HCT116 (cell line): ENCODE measurements around the gene TNS3. TPM values are rescaled to one million over a fixed set of nuclear protein-coding genes. Genes with fewer than 3 reads are reported as not detected.

Experiments used
- ATAC-seq: fragments of 200-7000 bp; cut with Tn5 transposase; 2 replicates; pipeline ENCODE4 v1.9.1; 2020; ENCODE audit warnings: mild to moderate bottlenecking, moderate library complexity
- BruUV-seq: library from RNA; stranded (reverse); fragments of 400-500 nt; replicated peaks from 2 replicates; lab custom pipeline; 2021; lab: Mats Ljungman, UMichigan
- CTCF ChIA-PET: fragments of 300-600 bp; sonication (Branson Sonifier 250); formaldehyde crosslinking; loops from one replicate; lab custom pipeline; 2021; ENCODE audit warnings: antibody characterized with exemption; lab: Charles Lee
- POLR2A ChIA-PET: fragments of 300-600, 350-600 bp; sonication (Branson Sonifier 250); formaldehyde crosslinking; loops from one replicate; lab custom pipeline; 2021; ENCODE audit warnings: antibody characterized with exemption; lab: Charles Lee
- RAD21 ChIA-PET, 2 experiments: fragments of 300-600 bp; sonication (Branson Sonifier 250); formaldehyde crosslinking; loops; one replicate each; lab custom pipeline; 2023; ENCODE audit warnings: low total read pairs in 2 of 2; ENCODE audit not compliant: uncharacterized antibody in 2 of 2, unreplicated experiment in 2 of 2, low non-redundant PET in 1 of 2; lab: Charles Lee
- DNase-seq: peaks from one replicate; pipeline ENCODE4 v3.0.0-alpha.2; 2010; ENCODE audit warnings: low read depth, low spot score
- H2AFZ ChIP-seq: fragments of 200-600 bp; shearing (Covaris generic), sonication (generic); 2 replicates; pipeline ENCODE4 v1.6.1; 2017; ENCODE audit warnings: low read depth, mixed run types, mixed read lengths, antibody characterized with exemption, low read length; ENCODE audit not compliant: poor library complexity, severe bottlenecking
- H3K27ac ChIP-seq: 2 replicates; pipeline ENCODE4 v1.5.1; 2012; ENCODE audit warnings: low read depth, low read length
- H3K27me3 ChIP-seq: fragments of 200-600 bp; sonication (generic); 2 replicates; pipeline ENCODE4 v1.6.1; 2016; ENCODE audit warnings: mixed run types, low read length, mixed read lengths; ENCODE audit not compliant: insufficient read depth
- H3K36me3 ChIP-seq, 2 experiments: fragments of 200-500 bp in 1 of 2; fragments of 200-600 bp in 1 of 2; sonication (Bioruptor generic) in 1 of 2; sonication (generic) in 1 of 2; 2 replicates each; pipeline versions ENCODE4 v1.5.1 to v1.6.1; 2014 to 2016; ENCODE audit warnings: low read length in 2 of 2, inconsistent platforms in 1 of 2, mixed read lengths in 1 of 2, mixed run types in 1 of 2; ENCODE audit not compliant: insufficient read depth in 2 of 2, control insufficient read depth in 1 of 2
- H3K4me1 ChIP-seq, 2 experiments: fragments of 200-600 bp in 1 of 2; sonication (generic) in 1 of 2; 2 replicates each; pipeline versions ENCODE4 v1.5.1 to v1.6.1; 2012 to 2017; ENCODE audit warnings: low read length in 2 of 2, inconsistent platforms in 1 of 2, mild to moderate bottlenecking in 1 of 2, mixed read lengths in 1 of 2, mixed run types in 1 of 2, moderate library complexity in 1 of 2; ENCODE audit not compliant: insufficient read depth in 2 of 2, control insufficient read depth in 1 of 2
- H3K4me2 ChIP-seq: fragments of 200-600 bp; sonication (generic); 2 replicates; pipeline ENCODE4 v1.6.1; 2017; ENCODE audit warnings: mixed run types, low read length, mixed read lengths
- H3K4me3 ChIP-seq, 2 experiments: fragments of 200-600 bp in 1 of 2; sonication (generic) in 1 of 2; replicated peaks in 1 of 2; 2 replicates each; pipeline ENCODE4 v1.5.1; 2011 to 2016; ENCODE audit warnings: low read length in 2 of 2, control low read depth in 1 of 2, low read depth in 1 of 2, mild to moderate bottlenecking in 1 of 2, mixed read lengths in 1 of 2, mixed run types in 1 of 2
- H3K79me2 ChIP-seq: fragments of 200-600 bp; sonication (generic); 2 replicates; pipeline ENCODE4 v1.6.1; 2017; ENCODE audit warnings: mild to moderate bottlenecking, mixed run types, low read length, moderate library complexity, mixed read lengths; ENCODE audit not compliant: insufficient read depth
- H3K9ac ChIP-seq: fragments of 200-600 bp; sonication (generic); 2 replicates; pipeline ENCODE4 v1.6.1; 2016; ENCODE audit warnings: low read length, mixed read lengths
- H3K9me2 ChIP-seq: fragments of 200-600 bp; sonication (generic), shearing (Covaris generic); 2 replicates; pipeline ENCODE4 v1.6.1; 2017; ENCODE audit warnings: mixed run types, mild to moderate bottlenecking, moderate library complexity; ENCODE audit not compliant: insufficient read depth
- H3K9me3 ChIP-seq, 2 experiments: fragments of 200-500 bp in 1 of 2; fragments of 200-600 bp in 1 of 2; sonication (Bioruptor generic) in 1 of 2; sonication (generic) in 1 of 2; 2 replicates each; pipeline ENCODE4 v1.6.1; 2014 to 2017; ENCODE audit warnings: low read length in 2 of 2, mixed read lengths in 2 of 2, inconsistent platforms in 1 of 2, low read depth in 1 of 2, mild to moderate bottlenecking in 1 of 2, mixed run types in 1 of 2, moderate library complexity in 1 of 2; ENCODE audit not compliant: control insufficient read depth in 1 of 2, insufficient read depth in 1 of 2
- H4K20me1 ChIP-seq: fragments of 200-600 bp; sonication (generic), shearing (Covaris generic); 2 replicates; pipeline ENCODE4 v1.6.1; 2017; ENCODE audit warnings: mixed run types, mild to moderate bottlenecking, moderate library complexity; ENCODE audit not compliant: insufficient read depth
- ATF3 ChIP-seq: IDR thresholded peaks from 2 replicates; pipeline ENCODE4 v1.6.1; 2012
- CBX3 ChIP-seq: IDR thresholded peaks from 2 replicates; pipeline ENCODE4 v1.6.1; 2012; ENCODE audit warnings: low read depth
- CEBPB ChIP-seq: IDR thresholded peaks from 2 replicates; pipeline ENCODE4 v1.6.1; 2012; ENCODE audit warnings: low read depth
- CTCF ChIP-seq, 3 experiments: fragments of 200-600 bp in 1 of 3; sonication (generic) in 1 of 3; IDR thresholded peaks in 2 of 3; conservative IDR thresholded peaks in 1 of 3; 2 replicates each; pipeline ENCODE4 v1.5.1; 2012 to 2017; ENCODE audit warnings: low read depth in 2 of 3, low read length in 2 of 3, antibody characterized with exemption in 1 of 3, borderline replicate concordance in 1 of 3, control low read depth in 1 of 3, mild to moderate bottlenecking in 1 of 3, mixed read lengths in 1 of 3, mixed run types in 1 of 3, moderate library complexity in 1 of 3; ENCODE audit not compliant: insufficient read depth in 1 of 3
- EGR1 ChIP-seq: IDR thresholded peaks from 2 replicates; pipeline ENCODE4 v1.6.1; 2012; ENCODE audit warnings: low read depth
- ELF1 ChIP-seq: IDR thresholded peaks from 2 replicates; pipeline ENCODE4 v1.6.1; 2012; ENCODE audit warnings: low read depth, borderline replicate concordance
- EZH2 ChIP-seq: fragments of 200-600 bp; sonication (generic); IDR thresholded peaks from 2 replicates; pipeline ENCODE4 v1.6.1; 2017; ENCODE audit warnings: antibody characterized with exemption, mixed run types
- FOSL1 ChIP-seq: IDR thresholded peaks from 2 replicates; pipeline ENCODE4 v1.6.1; 2012; ENCODE audit warnings: low read depth
- JUND ChIP-seq: IDR thresholded peaks from 2 replicates; pipeline ENCODE4 v1.6.1; 2012
- POLR2A ChIP-seq: IDR thresholded peaks from 2 replicates; pipeline ENCODE4 v1.7.0; 2011; ENCODE audit warnings: borderline replicate concordance; ENCODE audit not compliant: insufficient read depth, insufficient read length; ENCODE audit errors: extremely low read depth
- POLR2AphosphoS5 ChIP-seq: IDR thresholded peaks from 2 replicates; pipeline ENCODE4 v1.6.1; 2011; ENCODE audit warnings: mild to moderate bottlenecking, low read depth, low read length, moderate library complexity
- REST ChIP-seq: IDR thresholded peaks from 2 replicates; pipeline ENCODE4 v1.6.1; 2012; ENCODE audit warnings: low read depth
- SP1 ChIP-seq: IDR thresholded peaks from 2 replicates; pipeline ENCODE4 v1.6.1; 2012; ENCODE audit warnings: low read depth
- TCF7L2 ChIP-seq: IDR thresholded peaks from 2 replicates; pipeline ENCODE4 v1.7.0; 2011; ENCODE audit warnings: borderline replicate concordance, inconsistent platforms; ENCODE audit not compliant: insufficient read depth, insufficient read length; ENCODE audit errors: extremely low read depth
- ZBTB33 ChIP-seq: IDR thresholded peaks from 2 replicates; pipeline ENCODE4 v1.6.1; 2011; ENCODE audit warnings: mild to moderate bottlenecking, low read length, moderate library complexity; ENCODE audit not compliant: insufficient replicate concordance; ENCODE audit errors: extremely low read depth
- ZNF274 ChIP-seq: fragments of 200-500 bp; sonication (Bioruptor generic); IDR thresholded peaks from 2 replicates; pipeline ENCODE4 v1.6.1; 2014; ENCODE audit warnings: mild to moderate bottlenecking, low read depth, low read length, inconsistent platforms
- intact Hi-C: fragments of 100-400 bp; cut with micrococcal nuclease; formaldehyde crosslinking; loops from 2 replicates; pipeline ENCODE4 v1.10.0; 2022
- total RNA-seq: library from RNA; stranded (reverse); gene quantifications from one replicate; pipeline ENCODE4 v1.2.1, GENCODE V29; 2021; ENCODE audit not compliant: unreplicated experiment

The TNS3 gene
- total RNA-seq, 1 experiment from 2014 or later: 9.1 TPM

- TF ChIP-seq TCF7L2 (no peak), SP1 (no peak), EGR1 (no peak), CTCF (IDR thresholded peaks at IDR 0.05 in 2 of 3, conservative IDR thresholded peaks at IDR 0.05 in 1 of 3; ENCODE audit: borderline replicate concordance in 1 of 3, insufficient read depth in 1 of 3, low read depth in 2 of 3, low read length in 2 of 3) (no peak), CBX3 (no peak)
- TF ChIP-seq, all 23 proteins: peak for 0
Observed at GRCh38 chr7:47349401-47349800, 232.5 kb downstream of the TNS3 start (continued).

GRCh38 chr7:47347816-47348385, 234.0 kb downstream of the TNS3 start:
- Histone ChIP-seq H3K9ac (no peak overlapping the region), H3K9me2 (no peaks in the 10 kb centered on the region), H2AFZ (no peak overlapping the region), H3K27ac (no peak overlapping the region), H3K79me2 (no peaks in the 10 kb centered on the region), H3K36me3 (no peaks in the 10 kb centered on the region), H4K20me1 (no peaks in the 10 kb centered on the region), H3K4me1 (no peaks in the 10 kb centered on the region), H3K4me3 (no peak overlapping the region), H3K9me3 (no peaks in the 10 kb centered on the region), H3K4me2 (no peak overlapping the region), H3K27me3 (no peaks in the 10 kb centered on the region)
- no peak for ATAC-seq
- POLR2A ChIA-PET: no interaction called here
- CTCF ChIA-PET: no interaction called here
- intact Hi-C loops: no loop called here
- no TSS peak for BruUV-seq
- RAD21 ChIA-PET: no interaction called here
- DNase-seq: no peak
- TF ChIP-seq EZH2 (no peak), ZNF274 (no peak), CEBPB (no peak), JUND (no peak), SP1 (no peak), POLR2AphosphoS5 (no peak), ELF1 (no peak), FOSL1 (no peak), POLR2A (no peak), ZBTB33 (no peak), ATF3 (no peak), EGR1 (no peak), REST (no peak)
